ENCODE measurements around the gene TRAM2.

Gene TRAM2

GRCh38 chr6:52577022-52577777 lies at the start of gene TRAM2:
TSS of gene TRAM2 (minus strand) at chr6:52577060. CDS start at chr6:52576915, 145 bp downstream.
- DNase-seq, result peak; percentile 79

GRCh38 chr6:52622810-52623209 lies 46.0 kb upstream of the TRAM2 start:
- no peak for DNase-seq

GRCh38 chr6:52621631-52622030 lies 44.8 kb upstream of the TRAM2 start:
- DNase-seq, result no peak

- no peak for DNase-seq
Measured at GRCh38 chr6:52620906-52621190, 44.0 kb upstream of the TRAM2 start.

- no peak for DNase-seq
Measured at GRCh38 chr6:52620055-52620905, 43.4 kb upstream of the TRAM2 start.

GRCh38 chr6:52617087-52617486 lies 40.2 kb upstream of the TRAM2 start:
- DNase-seq, result no peak

- no peak for DNase-seq
Measured at GRCh38 chr6:52616059-52616690, 39.3 kb upstream of the TRAM2 start.

- no peak for DNase-seq
Measured at GRCh38 chr6:52612336-52613054, 35.6 kb upstream of the TRAM2 start.

GRCh38 chr6:52611833-52612232 lies 35.0 kb upstream of the TRAM2 start:
- no peak for DNase-seq

- no peak for DNase-seq
Measured at GRCh38 chr6:52610745-52611355, 34.0 kb upstream of the TRAM2 start.

- no peak for DNase-seq
Measured at GRCh38 chr6:52610011-52610410, 33.2 kb upstream of the TRAM2 start.

- DNase-seq, result no peak
Measured at GRCh38 chr6:52605610-52606185, 28.8 kb upstream of the TRAM2 start.

- DNase-seq, result no peak
Measured at GRCh38 chr6:52603000-52603795, 26.3 kb upstream of the TRAM2 start.

- no peak for DNase-seq
Measured at GRCh38 chr6:52598824-52599190, 21.9 kb upstream of the TRAM2 start.

GRCh38 chr6:52598123-52598823 lies 21.4 kb upstream of the TRAM2 start:
- DNase-seq, result peak; percentile 8

- no peak for DNase-seq
Measured at GRCh38 chr6:52597738-52598122, 20.9 kb upstream of the TRAM2 start.

- DNase-seq, result no peak
Measured at GRCh38 chr6:52596371-52597028, 19.6 kb upstream of the TRAM2 start.

- DNase-seq, result no peak
Measured at GRCh38 chr6:52595796-52596130, 18.9 kb upstream of the TRAM2 start.

GRCh38 chr6:52595000-52595795 lies 18.3 kb upstream of the TRAM2 start:
- DNase-seq, result no peak

- no peak for DNase-seq
Measured at GRCh38 chr6:52594221-52594620, 17.4 kb upstream of the TRAM2 start.
